RCC 7860 (cell line): Measurements from ENCODE around the gene HBP1.
"Not testable (repeated sequence)": the region's sequence is repeated elsewhere in the genome, so short reads cannot be mapped to it uniquely, and the experiment has no call there.

Experiments used
- DNase-seq: peaks from one replicate; pipeline ENCODE4 v3.0.0-alpha.2; 2015; ENCODE audit warnings: low spot score
- FAIRE-seq: peaks from 2 replicates; lab custom pipeline; 2012; peaks lifted over from hg19 to GRCh38; lab: Jason Lieb, UNC

The HBP1 gene, protein sequence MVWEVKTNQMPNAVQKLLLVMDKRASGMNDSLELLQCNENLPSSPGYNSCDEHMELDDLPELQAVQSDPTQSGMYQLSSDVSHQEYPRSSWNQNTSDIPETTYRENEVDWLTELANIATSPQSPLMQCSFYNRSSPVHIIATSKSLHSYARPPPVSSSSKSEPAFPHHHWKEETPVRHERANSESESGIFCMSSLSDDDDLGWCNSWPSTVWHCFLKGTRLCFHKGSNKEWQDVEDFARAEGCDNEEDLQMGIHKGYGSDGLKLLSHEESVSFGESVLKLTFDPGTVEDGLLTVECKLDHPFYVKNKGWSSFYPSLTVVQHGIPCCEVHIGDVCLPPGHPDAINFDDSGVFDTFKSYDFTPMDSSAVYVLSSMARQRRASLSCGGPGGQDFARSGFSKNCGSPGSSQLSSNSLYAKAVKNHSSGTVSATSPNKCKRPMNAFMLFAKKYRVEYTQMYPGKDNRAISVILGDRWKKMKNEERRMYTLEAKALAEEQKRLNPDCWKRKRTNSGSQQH

GRCh38 chr7:107168233-107169119 lies at the start of gene HBP1:
TSS of gene HBP1 (plus strand) at chr7:107169003. CDS start at chr7:107179894, 10,891 bp downstream.
- DNase-seq (peak; percentile 100), FAIRE-seq (peak; percentile 98)

GRCh38 chr7:107119376-107120105 lies 49.3 kb upstream of the HBP1 start:
- no peak for DNase-seq
- no peak for FAIRE-seq

GRCh38 chr7:107122486-107122911 lies 46.3 kb upstream of the HBP1 start:
- DNase-seq (no peak), FAIRE-seq (no peak)

- FAIRE-seq = no peak
- DNase-seq = no peak
These were observed 45.4 kb upstream of the HBP1 start for GRCh38 chr7:107123392-107123791.

DNA sequence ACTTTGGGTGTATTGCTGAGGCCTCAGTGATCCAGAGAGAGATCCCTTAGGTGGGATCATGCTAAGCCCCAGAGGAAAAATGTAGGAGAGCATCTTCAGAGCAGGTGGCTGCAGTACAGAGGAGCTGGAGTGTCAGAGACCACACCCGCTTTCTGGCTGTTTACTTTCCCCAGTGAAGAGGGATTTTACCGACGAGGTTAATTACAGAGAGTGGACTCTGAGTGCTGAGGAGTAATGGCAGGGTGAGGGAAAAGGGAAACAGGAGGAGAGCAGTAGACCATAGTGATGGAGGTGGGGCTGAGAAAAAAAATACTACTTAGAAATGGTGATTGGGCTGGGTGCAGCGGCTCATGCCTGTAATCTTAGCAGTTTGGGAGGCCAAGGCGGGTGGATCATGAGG lies 43.3 kb upstream of the HBP1 start:
- DNase-seq = no peak
- no peak for FAIRE-seq

DNA sequence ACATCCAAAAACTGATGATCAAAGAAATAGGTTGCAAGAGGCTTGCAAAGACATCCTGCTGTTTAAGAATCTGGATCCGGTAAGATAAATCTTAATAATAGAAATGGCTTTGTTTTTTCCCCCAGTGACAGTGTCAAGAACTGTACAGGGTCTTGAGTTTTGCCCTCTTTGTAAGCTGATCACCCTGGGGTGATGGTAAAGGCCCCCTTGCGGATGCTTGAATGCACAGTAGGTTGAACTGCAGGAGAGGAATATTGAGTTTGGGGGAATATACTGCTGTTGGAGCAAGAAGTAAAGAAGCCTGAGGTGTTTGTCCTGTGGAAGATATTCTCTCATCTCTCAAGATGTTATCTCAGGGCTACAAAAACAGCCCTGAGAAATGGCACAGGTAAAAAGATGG lies 40.6 kb upstream of the HBP1 start:
- DNase-seq (no peak), FAIRE-seq (no peak)

- FAIRE-seq = no peak
These were observed 40.1 kb upstream of the HBP1 start for GRCh38 chr7:107128748-107129147.

GRCh38 chr7:107130487-107131220 lies 38.1 kb upstream of the HBP1 start:
- DNase-seq (no peak), FAIRE-seq (no peak)

More at GRCh38 chr7:107128748-107129147, 40.1 kb upstream of the HBP1 start:
- DNase-seq = no peak

DNA sequence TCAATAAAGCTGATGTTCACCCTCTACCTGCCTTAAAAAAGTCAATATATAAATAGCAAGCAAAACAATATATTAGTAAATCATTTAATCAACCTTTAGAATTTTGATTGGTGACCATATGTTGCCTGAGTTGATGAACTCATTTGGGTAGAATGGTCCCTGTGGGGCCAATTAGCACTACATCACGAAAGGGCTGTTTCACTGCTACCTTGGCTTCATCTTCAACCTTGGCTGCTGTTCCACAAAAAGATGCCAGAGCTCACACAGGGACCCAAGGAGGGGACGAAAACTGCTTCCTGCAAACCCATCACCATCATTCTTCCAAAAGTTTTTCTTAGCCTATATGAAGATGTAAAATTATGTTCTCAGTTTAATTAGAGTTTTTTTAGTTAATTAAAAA lies 35.4 kb upstream of the HBP1 start:
- FAIRE-seq = no peak
- no peak for DNase-seq

- DNase-seq = no peak
- no peak for FAIRE-seq
These were observed 29.9 kb upstream of the HBP1 start for GRCh38 chr7:107138696-107139420.

GRCh38 chr7:107143875-107144274 lies 24.9 kb upstream of the HBP1 start:
- not testable (repeated sequence) for FAIRE-seq, DNase-seq

DNA sequence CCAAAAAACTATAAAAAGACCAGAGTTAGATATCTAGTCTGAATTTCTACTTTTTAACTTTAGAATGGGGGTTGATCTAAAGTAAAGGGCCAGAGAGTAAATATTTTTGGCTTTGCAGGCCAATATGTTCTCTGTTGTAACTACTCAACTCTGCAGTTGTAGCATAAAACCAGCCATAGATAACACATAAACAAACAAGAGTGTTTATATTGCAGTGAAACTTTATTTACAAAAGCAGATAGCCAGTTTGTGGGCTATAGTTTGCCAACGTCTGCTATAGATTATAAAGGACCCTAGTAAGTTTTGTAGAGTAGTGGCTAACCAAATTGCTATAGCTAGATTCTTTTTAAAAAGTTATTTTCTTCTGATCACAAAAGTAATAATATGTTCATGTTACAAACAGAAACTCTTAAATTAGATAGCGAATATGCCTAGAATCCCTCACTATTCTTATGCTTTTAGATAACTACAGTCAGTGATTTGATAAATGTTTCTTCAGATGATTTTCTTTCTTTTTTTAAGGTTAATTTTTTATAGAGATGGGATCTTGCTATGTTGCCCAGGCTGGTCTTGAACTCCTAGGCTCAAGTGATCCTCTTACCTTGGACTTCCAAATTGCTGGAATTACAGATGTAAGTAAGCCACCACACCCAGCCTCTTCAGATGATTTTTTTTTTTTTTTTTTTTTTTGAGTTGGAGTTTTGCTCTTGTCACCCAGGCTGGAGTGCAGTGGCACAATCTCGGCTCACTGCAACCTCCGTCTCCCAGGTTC lies 23.6 kb upstream of the HBP1 start:
- no peak for FAIRE-seq
- no peak for DNase-seq

DNA sequence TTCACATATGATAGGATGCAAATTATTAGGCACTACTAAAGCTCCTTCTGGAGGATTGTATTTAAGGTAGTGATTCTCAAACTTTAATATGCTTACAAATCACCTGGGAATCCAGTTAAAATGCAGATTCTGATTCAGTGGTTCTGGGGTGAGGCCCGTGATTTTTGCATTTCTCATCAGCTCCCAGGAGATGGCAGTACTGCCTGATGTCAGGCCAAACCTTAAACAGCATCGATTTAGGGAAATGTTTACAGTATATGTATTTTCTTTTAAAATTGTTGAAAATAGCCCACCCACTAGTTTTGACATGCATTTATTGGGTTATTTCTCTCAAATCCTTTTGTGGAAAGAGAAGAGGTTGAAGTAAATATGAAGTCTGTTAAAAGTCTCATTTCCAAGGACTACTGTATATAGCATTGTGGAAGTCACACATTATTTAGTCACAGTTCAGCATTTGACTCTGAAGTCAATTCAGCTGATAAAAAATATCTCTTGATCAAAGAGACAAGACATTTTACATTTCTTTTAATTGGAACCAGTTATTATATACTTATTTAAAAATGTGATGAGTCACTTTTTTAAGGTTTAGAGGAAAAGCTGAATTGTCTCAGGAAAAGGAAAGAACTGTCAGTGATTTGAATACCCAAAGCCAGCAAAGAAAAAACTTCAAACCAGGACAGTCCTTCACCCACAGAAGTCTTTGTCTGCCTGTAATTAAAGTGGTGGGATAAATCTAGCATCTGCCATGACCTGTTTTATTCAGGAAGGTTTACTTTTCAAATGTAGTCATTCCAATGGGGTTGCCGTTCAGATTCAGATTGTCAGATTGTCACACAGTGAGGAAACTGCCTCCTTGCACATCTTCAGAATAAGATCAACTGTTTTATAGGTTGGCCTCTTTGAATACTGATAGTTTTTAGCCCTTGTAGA lies 21.1 kb upstream of the HBP1 start:
- DNase-seq = no peak
- FAIRE-seq = peak; percentile 65

- DNase-seq (no peak), FAIRE-seq (no peak)
These were observed 20.1 kb upstream of the HBP1 start for GRCh38 chr7:107148721-107149120.

- DNase-seq (no peak), FAIRE-seq (peak; percentile 77)
These were observed 18.9 kb upstream of the HBP1 start for GRCh38 chr7:107149863-107150262.

GRCh38 chr7:107150375-107151073 lies 18.3 kb upstream of the HBP1 start:
- DNase-seq (peak; percentile 61), FAIRE-seq (peak; percentile 88)

DNA sequence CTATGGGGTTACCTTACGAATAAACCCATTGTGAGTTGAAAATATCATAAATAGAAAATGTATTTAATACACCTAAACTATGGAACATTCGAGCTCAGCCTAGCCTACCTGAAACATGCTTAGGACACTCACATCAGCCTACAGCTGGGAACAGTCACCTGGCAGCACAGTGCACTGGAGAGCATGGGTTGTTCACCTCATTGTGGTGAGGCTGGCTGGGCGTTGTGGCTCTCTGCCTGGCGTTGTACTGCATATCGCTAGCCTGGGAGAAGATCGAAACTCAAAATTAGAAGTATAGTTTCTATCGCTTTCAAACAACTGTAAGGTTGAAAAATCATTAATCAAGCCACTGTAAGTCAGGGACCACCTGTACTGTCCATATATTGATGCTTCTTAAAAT lies 17.3 kb upstream of the HBP1 start:
- DNase-seq (no peak), FAIRE-seq (no peak)
